ENCODE results near the gene RHEB.

RHEB gene

DNA sequence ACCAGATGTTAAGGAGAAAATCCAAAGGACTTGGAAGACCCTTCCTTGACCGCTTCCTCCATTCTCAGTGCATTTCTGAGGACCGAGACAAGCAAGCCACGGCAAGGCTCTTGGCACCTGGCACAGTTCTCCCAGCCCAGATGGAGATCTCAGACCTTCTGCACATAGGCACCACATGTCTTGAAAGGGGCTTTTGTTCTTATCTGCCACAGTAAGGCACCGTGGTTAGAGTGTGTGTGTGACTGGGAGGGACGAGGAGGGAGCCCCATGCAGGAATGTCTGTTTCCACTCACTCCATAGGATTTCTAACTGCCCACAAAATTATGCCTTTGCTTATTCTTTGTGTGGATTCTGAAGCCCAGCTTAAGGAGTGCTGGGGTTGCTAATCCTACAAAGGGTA, 99.6 kb downstream of the RHEB start:
- no peak for DNase-seq (ENCODE audit: low read depth in 1 of 2, low spot score in 1 of 2)
- TF ChIP-seq SPI1 (IDR thresholded peaks at IDR 0.05; ENCODE audit: borderline replicate concordance, low read depth), result no peak
- TF ChIP-seq GABPA (IDR thresholded peaks at IDR 0.05; ENCODE audit: low read depth), result no peak
- no peak for TF ChIP-seq POLR2AphosphoS5 (IDR thresholded peaks at IDR 0.05; ENCODE audit: low read depth)
- TF ChIP-seq, protein P1, sequence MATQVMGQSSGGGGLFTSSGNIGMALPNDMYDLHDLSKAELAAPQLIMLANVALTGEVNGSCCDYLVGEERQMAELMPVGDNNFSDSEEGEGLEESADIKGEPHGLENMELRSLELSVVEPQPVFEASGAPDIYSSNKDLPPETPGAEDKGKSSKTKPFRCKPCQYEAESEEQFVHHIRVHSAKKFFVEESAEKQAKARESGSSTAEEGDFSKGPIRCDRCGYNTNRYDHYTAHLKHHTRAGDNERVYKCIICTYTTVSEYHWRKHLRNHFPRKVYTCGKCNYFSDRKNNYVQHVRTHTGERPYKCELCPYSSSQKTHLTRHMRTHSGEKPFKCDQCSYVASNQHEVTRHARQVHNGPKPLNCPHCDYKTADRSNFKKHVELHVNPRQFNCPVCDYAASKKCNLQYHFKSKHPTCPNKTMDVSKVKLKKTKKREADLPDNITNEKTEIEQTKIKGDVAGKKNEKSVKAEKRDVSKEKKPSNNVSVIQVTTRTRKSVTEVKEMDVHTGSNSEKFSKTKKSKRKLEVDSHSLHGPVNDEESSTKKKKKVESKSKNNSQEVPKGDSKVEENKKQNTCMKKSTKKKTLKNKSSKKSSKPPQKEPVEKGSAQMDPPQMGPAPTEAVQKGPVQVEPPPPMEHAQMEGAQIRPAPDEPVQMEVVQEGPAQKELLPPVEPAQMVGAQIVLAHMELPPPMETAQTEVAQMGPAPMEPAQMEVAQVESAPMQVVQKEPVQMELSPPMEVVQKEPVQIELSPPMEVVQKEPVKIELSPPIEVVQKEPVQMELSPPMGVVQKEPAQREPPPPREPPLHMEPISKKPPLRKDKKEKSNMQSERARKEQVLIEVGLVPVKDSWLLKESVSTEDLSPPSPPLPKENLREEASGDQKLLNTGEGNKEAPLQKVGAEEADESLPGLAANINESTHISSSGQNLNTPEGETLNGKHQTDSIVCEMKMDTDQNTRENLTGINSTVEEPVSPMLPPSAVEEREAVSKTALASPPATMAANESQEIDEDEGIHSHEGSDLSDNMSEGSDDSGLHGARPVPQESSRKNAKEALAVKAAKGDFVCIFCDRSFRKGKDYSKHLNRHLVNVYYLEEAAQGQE (IDR thresholded peaks at IDR 0.05; ENCODE audit: insufficient replicate concordance, low read depth), result no peak
- TF ChIP-seq, protein P2, sequence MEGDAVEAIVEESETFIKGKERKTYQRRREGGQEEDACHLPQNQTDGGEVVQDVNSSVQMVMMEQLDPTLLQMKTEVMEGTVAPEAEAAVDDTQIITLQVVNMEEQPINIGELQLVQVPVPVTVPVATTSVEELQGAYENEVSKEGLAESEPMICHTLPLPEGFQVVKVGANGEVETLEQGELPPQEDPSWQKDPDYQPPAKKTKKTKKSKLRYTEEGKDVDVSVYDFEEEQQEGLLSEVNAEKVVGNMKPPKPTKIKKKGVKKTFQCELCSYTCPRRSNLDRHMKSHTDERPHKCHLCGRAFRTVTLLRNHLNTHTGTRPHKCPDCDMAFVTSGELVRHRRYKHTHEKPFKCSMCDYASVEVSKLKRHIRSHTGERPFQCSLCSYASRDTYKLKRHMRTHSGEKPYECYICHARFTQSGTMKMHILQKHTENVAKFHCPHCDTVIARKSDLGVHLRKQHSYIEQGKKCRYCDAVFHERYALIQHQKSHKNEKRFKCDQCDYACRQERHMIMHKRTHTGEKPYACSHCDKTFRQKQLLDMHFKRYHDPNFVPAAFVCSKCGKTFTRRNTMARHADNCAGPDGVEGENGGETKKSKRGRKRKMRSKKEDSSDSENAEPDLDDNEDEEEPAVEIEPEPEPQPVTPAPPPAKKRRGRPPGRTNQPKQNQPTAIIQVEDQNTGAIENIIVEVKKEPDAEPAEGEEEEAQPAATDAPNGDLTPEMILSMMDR (IDR thresholded peaks at IDR 0.05; ENCODE audit: insufficient read depth, low read length), result no peak
- Histone ChIP-seq H3K27me3 (ENCODE audit: insufficient read depth, poor library complexity, severe bottlenecking) (no peaks in the 10 kb centered on the region), H3K27ac (replicated peaks) (no peak overlapping the region), H3K4me3 (replicated peaks; ENCODE audit: insufficient read depth, low read length) (no peak overlapping the region)

DNA sequence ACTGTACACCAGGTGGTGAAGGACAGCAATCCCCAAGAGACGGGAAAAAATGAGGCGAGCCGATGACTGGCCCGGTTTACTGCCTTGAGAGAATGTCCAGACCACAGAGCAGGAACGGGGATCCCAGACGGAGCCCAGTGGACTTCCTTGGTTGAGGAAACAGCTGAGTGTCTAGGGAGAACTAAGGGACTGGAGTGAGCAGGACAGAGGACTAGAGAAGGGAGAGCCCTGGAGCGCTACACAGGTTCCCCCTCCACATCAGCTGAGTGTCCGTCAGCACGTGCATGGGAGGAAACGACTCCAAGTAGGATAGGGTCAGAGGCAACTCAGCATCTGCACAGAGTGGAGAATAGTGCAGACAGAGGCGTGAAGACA, 102.8 kb downstream of the RHEB start:
- no peaks in the 10 kb centered on the region for H3K27me3 ChIP-seq (ENCODE audit: insufficient read depth, poor library complexity, severe bottlenecking)
- TF ChIP-seq, protein P2 (IDR thresholded peaks at IDR 0.05; ENCODE audit: insufficient read depth, low read length), result no peak
- TF ChIP-seq POLR2AphosphoS5 (IDR thresholded peaks at IDR 0.05; ENCODE audit: low read depth) (no peak), GABPA (IDR thresholded peaks at IDR 0.05; ENCODE audit: low read depth) (no peak), SPI1 (IDR thresholded peaks at IDR 0.05; ENCODE audit: borderline replicate concordance, low read depth) (no peak)
- TF ChIP-seq, protein P1 (IDR thresholded peaks at IDR 0.05; ENCODE audit: insufficient replicate concordance, low read depth), result no peak
- H3K4me3 ChIP-seq (replicated peaks; ENCODE audit: insufficient read depth, low read length), result no peak overlapping the region
- DNase-seq (ENCODE audit: low read depth in 1 of 2, low spot score in 1 of 2), result no peak
- no peak overlapping the region for H3K27ac ChIP-seq (replicated peaks)

DNA sequence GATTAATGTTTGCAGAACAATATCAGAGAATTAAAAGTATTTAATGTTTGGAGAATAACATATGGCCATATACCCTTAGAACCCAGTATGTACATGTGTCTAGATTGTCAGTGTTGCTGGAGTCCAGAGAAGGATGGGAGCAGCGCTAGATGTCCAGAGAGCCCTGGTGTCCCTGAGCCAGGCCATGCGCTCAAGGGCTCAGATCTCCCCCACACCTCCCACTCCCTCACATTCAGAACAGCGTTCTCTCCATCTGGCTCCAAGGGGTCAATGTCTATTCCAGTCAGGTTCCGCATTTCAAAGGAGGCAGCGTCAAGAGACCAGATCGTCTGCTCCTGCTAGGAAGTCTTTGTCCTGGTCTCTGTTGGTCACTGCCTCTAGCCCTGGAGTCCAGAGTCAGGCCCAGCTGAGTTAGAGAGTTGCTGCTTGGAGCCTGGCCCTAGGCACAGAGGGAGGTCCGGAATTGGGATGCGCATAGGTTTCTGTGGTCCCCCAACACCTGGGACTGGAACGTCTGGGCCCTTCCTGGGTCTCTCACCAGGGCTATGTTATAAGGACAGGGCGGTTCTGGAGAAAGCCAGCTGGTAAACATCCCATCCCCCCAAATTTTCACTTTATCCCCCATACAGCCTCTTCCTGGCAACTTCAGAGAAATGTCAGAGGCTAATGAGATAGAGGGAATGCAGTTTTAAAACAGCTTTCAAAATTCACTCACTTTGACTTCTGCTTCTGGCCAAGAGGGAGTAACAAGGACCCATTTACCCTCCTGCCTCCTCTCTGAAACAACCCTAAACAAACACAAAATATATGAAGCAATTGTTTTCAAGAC, 103.4 kb downstream of the RHEB start:
- no peak overlapping the region for H3K4me3 ChIP-seq (replicated peaks; ENCODE audit: insufficient read depth, low read length)
- DNase-seq (ENCODE audit: low read depth in 1 of 2, low spot score in 1 of 2), result no peak
- peak overlapping the region; percentile 12; the same call in 1 of the 2 replicates for H3K27ac ChIP-seq (replicated peaks)
- H3K27me3 ChIP-seq (ENCODE audit: insufficient read depth, poor library complexity, severe bottlenecking), result peaks cover under 1% of the 10 kb centered on the region
- TF ChIP-seq, protein P2 (IDR thresholded peaks at IDR 0.05; ENCODE audit: insufficient read depth, low read length), result no peak
- TF ChIP-seq SPI1 (IDR thresholded peaks at IDR 0.05; ENCODE audit: borderline replicate concordance, low read depth) (no peak), POLR2AphosphoS5 (IDR thresholded peaks at IDR 0.05; ENCODE audit: low read depth) (no peak), GABPA (IDR thresholded peaks at IDR 0.05; ENCODE audit: low read depth) (no peak)
- TF ChIP-seq, protein P1 (IDR thresholded peaks at IDR 0.05; ENCODE audit: insufficient replicate concordance, low read depth), result no peak

All from HL-60 (cell line).